ENCODE measurements around the gene SDR42E2.

SDR42E2 gene

GRCh38 chr16:22214402-22214801 is 52.1 kb downstream of the SDR42E2 start:
- TF ChIP-seq, protein P1, sequence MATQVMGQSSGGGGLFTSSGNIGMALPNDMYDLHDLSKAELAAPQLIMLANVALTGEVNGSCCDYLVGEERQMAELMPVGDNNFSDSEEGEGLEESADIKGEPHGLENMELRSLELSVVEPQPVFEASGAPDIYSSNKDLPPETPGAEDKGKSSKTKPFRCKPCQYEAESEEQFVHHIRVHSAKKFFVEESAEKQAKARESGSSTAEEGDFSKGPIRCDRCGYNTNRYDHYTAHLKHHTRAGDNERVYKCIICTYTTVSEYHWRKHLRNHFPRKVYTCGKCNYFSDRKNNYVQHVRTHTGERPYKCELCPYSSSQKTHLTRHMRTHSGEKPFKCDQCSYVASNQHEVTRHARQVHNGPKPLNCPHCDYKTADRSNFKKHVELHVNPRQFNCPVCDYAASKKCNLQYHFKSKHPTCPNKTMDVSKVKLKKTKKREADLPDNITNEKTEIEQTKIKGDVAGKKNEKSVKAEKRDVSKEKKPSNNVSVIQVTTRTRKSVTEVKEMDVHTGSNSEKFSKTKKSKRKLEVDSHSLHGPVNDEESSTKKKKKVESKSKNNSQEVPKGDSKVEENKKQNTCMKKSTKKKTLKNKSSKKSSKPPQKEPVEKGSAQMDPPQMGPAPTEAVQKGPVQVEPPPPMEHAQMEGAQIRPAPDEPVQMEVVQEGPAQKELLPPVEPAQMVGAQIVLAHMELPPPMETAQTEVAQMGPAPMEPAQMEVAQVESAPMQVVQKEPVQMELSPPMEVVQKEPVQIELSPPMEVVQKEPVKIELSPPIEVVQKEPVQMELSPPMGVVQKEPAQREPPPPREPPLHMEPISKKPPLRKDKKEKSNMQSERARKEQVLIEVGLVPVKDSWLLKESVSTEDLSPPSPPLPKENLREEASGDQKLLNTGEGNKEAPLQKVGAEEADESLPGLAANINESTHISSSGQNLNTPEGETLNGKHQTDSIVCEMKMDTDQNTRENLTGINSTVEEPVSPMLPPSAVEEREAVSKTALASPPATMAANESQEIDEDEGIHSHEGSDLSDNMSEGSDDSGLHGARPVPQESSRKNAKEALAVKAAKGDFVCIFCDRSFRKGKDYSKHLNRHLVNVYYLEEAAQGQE (IDR thresholded peaks at IDR 0.05; ENCODE audit: insufficient read depth in 1 of 2, low read depth in 2 of 2, low read length in 2 of 2) = no peak
- TF ChIP-seq SIN3A (IDR thresholded peaks at IDR 0.05; ENCODE audit: borderline replicate concordance, insufficient read depth, low read length) (no peak), POLR2AphosphoS5 (IDR thresholded peaks at IDR 0.05; ENCODE audit: low read depth, low read length) (no peak), TAF1 (IDR thresholded peaks at IDR 0.05; ENCODE audit: borderline replicate concordance, insufficient read depth, low read length) (no peak), FOXP2 (optimal IDR thresholded peaks at IDR 0.05; ENCODE audit: borderline replicate concordance, extremely low read depth, extremely low read length, insufficient read depth) (no peak)

- TF ChIP-seq SIN3A (IDR thresholded peaks at IDR 0.05; ENCODE audit: borderline replicate concordance, insufficient read depth, low read length) (no peak), POLR2AphosphoS5 (IDR thresholded peaks at IDR 0.05; ENCODE audit: low read depth, low read length) (no peak), TAF1 (IDR thresholded peaks at IDR 0.05; ENCODE audit: borderline replicate concordance, insufficient read depth, low read length) (no peak), FOXP2 (optimal IDR thresholded peaks at IDR 0.05; ENCODE audit: borderline replicate concordance, extremely low read depth, extremely low read length, insufficient read depth) (no peak)
- TF ChIP-seq, protein P1 (IDR thresholded peaks at IDR 0.05; ENCODE audit: insufficient read depth in 1 of 2, low read depth in 2 of 2, low read length in 2 of 2) = no peak
These were observed 52.6 kb downstream of the SDR42E2 start for GRCh38 chr16:22214889-22215288.

DNA sequence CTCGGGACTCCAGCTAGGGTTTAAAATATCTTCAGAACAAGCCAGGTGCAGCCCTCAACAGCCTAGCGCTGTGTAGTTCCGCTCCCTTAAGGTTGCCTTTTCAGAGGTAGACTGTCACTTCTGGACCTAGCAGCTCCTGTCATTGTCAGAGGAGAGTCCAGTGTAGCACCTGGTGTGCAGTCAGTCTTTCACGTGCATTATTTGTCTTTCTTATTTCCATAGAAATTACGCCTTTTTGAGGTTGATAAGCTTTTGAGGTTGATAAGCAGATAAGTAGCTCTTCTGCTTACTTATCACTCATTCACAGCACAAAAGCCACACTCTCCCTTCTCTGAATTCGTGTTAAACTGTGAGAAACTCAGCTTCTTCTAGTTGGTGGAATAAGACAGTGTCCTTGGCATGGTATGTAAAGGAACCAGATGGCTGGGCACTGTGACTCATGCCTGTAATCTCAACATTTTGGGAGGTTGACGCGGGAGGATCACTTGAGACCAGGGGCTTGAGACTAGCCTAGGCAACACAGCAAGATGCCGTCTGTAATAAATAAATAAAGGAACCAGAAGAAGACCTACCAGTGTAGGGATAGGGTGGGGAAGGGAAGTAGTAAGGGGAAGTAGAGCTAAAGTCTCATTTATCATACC is 54.0 kb downstream of the SDR42E2 start:
- TF ChIP-seq TAF1 (IDR thresholded peaks at IDR 0.05; ENCODE audit: borderline replicate concordance, insufficient read depth, low read length) (no peak), SIN3A (IDR thresholded peaks at IDR 0.05; ENCODE audit: borderline replicate concordance, insufficient read depth, low read length) (no peak), FOXP2 (optimal IDR thresholded peaks at IDR 0.05; ENCODE audit: borderline replicate concordance, extremely low read depth, extremely low read length, insufficient read depth) (no peak), POLR2AphosphoS5 (IDR thresholded peaks at IDR 0.05; ENCODE audit: low read depth, low read length) (no peak)
- TF ChIP-seq, protein P1 (IDR thresholded peaks at IDR 0.05; ENCODE audit: insufficient read depth in 1 of 2, low read depth in 2 of 2, low read length in 2 of 2) = no peak

GRCh38 chr16:22217890-22218730 is 55.8 kb downstream of the SDR42E2 start:
- TF ChIP-seq TAF1 (IDR thresholded peaks at IDR 0.05; ENCODE audit: borderline replicate concordance, insufficient read depth, low read length) = no peak
- no peak for TF ChIP-seq POLR2AphosphoS5 (IDR thresholded peaks at IDR 0.05; ENCODE audit: low read depth, low read length)

- no peak for TF ChIP-seq SIN3A (IDR thresholded peaks at IDR 0.05; ENCODE audit: borderline replicate concordance, insufficient read depth, low read length)
- no peak for TF ChIP-seq TAF1 (IDR thresholded peaks at IDR 0.05; ENCODE audit: borderline replicate concordance, insufficient read depth, low read length)
- TF ChIP-seq FOXP2 (optimal IDR thresholded peaks at IDR 0.05; ENCODE audit: borderline replicate concordance, extremely low read depth, extremely low read length, insufficient read depth) = no peak
- no peak for TF ChIP-seq POLR2AphosphoS5 (IDR thresholded peaks at IDR 0.05; ENCODE audit: low read depth, low read length)
- TF ChIP-seq, protein P1 (IDR thresholded peaks at IDR 0.05; ENCODE audit: insufficient read depth in 1 of 2, low read depth in 2 of 2, low read length in 2 of 2) = no peak
These were observed 57.2 kb downstream of the SDR42E2 start for GRCh38 chr16:22219389-22220068.

All from PFSK-1 (cell line).